HG02970 (cell line): ENCODE measurements around the gene PARD3B.

Experiments
- ATAC-seq: cut with Tn5 transposase; IDR thresholded peaks from one replicate; pipeline ENCODE4 v1.9.1; 2021; ENCODE audit warnings: mild to moderate bottlenecking, moderate library complexity, moderate number of reproducible peaks; ENCODE audit not compliant: unreplicated experiment, low FRiP score

Gene PARD3B

GRCh38 chr2:205073433-205074020, 528.3 kb downstream of the PARD3B start:
- ATAC-seq = no peak

DNA sequence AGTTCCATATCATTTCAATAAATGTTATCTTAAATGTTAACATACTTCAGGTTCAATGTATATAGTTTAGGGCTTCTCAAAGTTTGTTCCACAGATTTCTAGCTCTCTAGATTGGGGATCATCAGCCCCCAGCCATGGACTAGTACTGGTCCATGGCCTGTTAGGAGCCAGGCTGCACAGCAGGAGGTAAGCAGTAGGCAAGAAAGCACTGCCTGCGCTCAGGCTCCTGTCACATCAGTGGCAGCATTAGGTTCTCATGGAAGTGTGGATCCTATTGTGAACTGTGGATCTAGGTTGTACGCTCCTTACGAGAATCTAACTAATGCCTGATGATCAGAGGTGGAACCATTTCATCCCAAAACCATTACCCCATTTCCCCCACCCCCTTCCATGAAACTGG, 531.1 kb downstream of the PARD3B start:
- no peak for ATAC-seq

DNA sequence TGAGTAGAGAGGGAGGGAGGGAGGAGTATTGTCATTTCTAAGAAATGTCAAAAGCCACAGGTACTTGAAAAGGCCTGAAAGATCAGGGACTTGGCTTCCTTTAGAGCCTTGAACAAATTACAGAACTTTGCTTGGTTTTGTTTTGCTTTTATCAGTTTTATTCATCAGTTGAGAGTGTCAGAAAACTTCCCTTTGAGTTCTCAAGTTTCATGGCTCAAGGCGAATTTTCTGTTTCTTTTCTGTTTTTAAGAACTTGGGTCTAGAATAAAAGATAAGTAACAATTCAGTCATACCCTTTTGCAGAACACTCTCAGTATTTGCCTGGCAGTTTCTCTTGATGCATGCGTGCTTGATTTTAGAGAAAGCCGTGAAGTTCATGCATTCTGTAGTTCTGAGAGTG, 531.9 kb downstream of the PARD3B start:
- no peak for ATAC-seq

- ATAC-seq = no peak
These were observed 533.5 kb downstream of the PARD3B start for GRCh38 chr2:205078762-205079161.

DNA sequence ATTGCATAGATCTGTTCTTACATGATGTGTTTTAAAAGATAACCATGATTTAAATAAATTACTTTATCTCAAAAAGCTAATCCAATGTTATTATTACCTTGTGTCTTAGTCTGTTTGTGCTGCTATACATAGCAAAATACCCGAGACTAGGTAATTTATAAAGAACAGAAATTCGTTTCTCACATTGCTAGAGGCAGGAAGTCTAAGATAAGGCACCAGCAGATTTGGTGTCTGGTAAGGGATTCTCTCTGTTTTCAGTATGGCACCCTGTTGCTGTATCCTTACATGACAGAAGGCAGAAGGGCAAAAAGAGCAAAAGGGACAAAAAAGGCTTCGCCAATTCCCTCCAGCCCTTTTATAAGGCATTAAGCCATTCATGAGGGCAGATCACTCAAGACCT, 533.9 kb downstream of the PARD3B start:
- ATAC-seq = no peak

GRCh38 chr2:205086662-205087061, 541.4 kb downstream of the PARD3B start:
- ATAC-seq = no peak

GRCh38 chr2:205087862-205088261, 542.6 kb downstream of the PARD3B start:
- ATAC-seq = no peak

DNA sequence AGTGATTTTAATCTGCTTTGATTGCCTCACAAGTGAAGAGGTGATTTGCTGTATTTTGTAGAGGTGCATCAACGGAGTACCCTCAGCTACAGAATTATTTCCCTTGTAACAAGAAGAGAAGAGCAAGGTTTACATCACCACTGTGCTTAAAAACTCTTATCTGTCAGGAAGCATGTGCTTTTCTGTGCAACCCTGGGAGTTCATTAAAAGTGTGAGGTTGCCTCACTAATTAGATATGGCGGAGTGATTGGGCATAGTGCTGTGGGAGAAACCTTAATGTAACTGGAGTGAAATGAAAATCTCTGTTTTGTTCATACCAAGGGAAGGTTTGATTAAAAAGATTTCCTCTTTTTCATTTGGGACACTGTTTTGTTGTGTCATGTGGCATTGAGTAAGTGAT, 544.7 kb downstream of the PARD3B start:
- no peak for ATAC-seq

GRCh38 chr2:205091411-205091810, 546.1 kb downstream of the PARD3B start:
- no peak for ATAC-seq

DNA sequence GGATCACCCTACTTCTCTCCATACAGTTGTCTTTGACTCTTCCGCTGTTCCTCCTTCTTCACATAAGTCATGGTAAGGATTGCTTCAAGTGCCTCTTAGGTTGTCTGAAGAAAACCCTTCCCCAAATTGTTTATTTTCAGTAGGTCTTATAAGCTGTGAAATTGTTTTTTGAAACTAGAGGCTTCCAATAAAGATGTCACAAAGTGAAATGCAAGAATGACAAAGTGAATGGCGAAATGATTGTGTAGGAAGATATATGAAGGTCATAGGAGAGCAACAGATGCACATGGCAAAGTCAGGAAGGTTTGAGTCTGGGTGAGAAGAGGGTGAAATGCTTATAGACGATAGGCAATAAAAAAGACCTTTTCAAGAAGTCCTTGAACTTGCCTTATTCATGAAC, 548.8 kb downstream of the PARD3B start:
- no peak for ATAC-seq

DNA sequence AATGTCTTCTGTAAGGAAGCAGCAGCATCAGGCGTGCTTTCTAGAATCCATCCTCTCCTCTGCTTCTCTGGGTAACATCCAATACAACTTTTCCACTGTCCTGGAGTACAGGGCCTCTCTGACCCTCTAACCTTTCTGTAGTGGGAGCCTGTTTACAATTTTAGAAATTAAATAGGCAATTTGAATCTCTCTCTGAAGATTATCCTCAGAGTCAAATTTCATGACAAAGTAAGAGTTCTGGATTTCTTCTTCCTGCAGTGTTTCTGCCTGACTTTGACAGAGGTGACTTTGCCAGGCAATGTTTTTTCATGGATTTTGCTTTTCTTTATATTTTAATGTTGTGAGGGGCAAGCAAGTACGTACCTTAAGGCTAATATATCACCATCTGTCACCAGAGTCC, 558.4 kb downstream of the PARD3B start:
- ATAC-seq = no peak

DNA sequence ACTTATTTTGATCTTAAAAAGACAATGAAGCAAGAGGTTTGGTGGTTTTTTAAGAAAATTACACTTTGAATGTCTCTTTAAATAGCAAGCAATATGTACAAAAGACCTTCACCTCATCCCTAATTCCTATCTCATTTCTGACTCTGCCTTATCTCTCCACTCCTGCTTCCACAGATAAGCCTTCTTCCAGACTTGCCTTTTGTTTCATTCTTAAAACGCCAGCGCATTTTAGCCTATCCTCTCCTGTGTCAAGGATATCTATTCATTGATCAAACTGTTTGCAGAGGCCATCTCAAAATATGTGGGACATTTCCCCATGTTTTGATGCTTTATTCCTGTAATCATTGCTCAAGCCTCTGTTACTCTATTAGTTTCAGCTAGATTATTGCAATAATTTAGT, 562.5 kb downstream of the PARD3B start:
- ATAC-seq = no peak

DNA sequence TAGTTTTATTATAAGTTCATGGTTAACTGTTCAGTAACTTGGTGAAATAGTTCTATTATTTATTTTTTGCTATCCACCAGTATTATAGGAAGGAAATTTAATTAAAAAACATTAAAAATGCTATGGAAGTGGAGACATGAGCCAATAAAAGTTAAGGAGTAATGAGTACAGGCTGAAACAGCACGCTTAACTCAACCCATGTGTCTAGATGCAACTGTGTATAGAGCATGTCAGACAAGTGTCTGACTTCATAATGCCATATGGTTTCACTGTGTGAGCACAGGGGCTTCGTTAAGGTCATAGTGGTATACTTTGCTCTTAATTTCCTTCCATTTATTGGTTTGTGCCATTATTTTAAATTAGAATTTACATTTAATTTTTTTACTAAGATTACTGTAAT, 570.2 kb downstream of the PARD3B start:
- ATAC-seq = no peak

DNA sequence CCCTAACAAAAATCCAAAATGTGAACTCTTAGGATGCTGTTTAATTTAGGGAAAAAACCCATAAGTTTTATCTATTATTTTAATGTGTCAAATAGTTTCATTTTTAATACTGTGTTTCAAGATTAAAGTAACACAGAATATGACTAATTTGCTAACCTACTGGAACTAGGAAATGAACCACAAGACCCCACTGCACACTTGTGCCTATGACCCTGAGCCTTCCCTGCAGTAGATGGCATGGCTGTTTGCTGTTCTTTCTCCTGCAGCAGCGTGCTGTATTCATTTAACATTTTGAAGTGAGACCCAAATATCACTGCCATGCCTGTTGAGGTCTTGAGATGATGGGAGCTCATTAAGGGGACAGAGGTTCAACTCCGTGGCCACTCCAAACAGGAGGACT, 571.9 kb downstream of the PARD3B start:
- ATAC-seq = no peak

DNA sequence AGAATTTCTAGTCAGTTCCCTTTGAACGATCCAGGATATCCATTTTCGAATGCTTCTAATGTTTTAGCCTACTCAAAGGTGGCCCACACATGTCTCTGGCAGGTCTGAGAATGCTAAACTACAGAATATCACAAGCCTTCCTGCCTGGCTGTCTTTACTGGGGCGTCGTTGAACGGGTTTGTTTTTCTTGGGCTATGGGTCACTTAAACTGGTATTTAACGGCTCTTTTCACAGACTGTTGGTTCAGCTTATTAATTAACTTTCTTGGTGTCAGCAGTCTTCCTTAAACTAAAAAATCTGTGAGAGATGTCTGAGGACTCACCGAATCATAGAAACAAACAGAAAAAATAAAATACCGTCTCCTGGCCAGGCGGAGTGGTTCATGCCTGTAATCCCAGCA, 573.9 kb downstream of the PARD3B start:
- no peak for ATAC-seq

DNA sequence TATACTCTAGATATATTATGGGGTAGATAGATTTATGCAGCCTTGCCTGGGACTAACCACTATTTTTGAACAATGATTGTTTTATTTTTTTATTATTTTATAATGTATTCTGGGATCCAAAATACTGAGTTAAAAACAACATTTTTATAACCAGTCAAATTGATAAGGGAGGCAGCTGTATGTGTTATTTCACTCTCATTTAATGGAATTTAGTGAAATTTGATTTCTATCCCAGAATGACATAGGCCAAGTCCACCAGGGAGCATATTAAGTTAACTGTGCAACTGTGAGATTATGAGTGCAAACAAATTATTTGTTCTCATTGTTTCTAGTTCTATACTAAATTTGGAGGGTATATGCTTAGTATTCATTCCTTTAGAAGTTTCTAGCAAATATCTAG, 583.5 kb downstream of the PARD3B start:
- no peak for ATAC-seq

DNA sequence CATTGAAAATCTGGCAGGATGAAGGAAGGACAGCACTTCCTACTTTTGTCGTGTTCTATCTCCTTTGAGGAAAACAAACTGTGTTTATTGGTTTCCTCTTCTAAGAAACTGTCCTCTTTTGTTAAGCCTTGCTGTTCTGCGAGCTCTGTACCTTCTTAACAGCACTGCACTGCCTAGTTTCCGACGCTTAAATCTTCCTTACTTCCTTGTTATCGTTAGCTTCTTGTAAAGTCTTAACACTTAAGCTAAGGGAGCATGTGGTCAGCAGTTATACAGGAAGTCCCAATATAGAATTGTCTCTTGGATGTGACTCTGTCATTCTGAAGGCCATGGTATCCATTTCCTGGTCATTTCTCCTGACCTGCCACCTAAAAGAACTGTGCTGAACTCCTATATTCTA, 584.3 kb downstream of the PARD3B start:
- no peak for ATAC-seq

GRCh38 chr2:205130111-205130829, 585.0 kb downstream of the PARD3B start:
- no peak for ATAC-seq

DNA sequence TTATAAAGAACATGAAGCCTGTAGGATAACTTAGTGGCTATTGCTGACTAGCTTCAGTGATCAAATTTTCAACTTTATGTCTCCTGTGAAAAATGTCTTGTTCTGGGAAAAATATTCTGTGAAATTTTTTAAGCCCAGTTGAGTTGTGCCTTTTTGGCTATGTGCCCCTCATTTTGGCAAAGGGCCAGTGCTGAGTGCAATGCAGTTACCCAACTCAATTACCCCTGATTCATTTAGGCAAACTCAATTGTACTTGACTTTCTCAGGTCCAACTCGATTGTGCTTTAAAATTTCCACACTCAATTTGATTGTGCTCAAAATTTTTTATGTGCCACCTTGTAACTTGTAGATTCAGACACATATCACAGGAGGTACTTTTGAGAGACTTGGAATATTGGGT, 588.3 kb downstream of the PARD3B start:
- no peak for ATAC-seq

DNA sequence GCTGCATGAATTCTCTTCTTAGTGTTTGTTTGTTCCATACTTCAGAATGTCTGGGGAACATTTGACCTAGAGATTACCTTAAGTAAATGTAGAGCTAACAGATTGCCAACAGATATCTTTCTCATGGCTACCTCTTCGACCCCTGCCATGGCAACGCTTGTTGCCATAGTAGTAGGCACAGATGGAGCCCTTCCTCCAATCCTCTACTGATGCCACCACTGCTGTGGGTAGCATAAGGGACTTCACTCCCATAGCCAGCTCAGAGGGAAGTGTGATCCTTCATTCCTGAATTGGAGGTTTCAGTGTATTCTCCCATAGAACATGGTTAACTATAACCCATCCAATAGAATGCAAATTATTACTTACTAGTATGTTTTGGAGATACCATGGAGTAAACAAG, 593.5 kb downstream of the PARD3B start:
- ATAC-seq = no peak

GRCh38 chr2:205139822-205140463, 594.7 kb downstream of the PARD3B start:
- ATAC-seq = peak; percentile 50

GRCh38 chr2:205141381-205141780, 596.1 kb downstream of the PARD3B start:
- no peak for ATAC-seq
